Activated CD4-positive, CD25-positive, alpha-beta regulatory T cell (primary cell): ENCODE results near the gene CARHSP1.
"Not testable (repeated sequence)": the region's sequence is repeated elsewhere in the genome, so short reads cannot be mapped to it uniquely, and the experiment has no call there.

Experiments used
- DNase-seq, 4 experiments: peaks; one replicate each; lab custom pipeline; 2025; lab: John Stamatoyannopoulos, UW

CARHSP1 gene

GRCh38 chr16:8828541-8829165 lies 40.2 kb downstream of the CARHSP1 start:
- no peak for DNase-seq

GRCh38 chr16:8826278-8826879 lies 42.4 kb downstream of the CARHSP1 start:
- DNase-seq, result no peak

GRCh38 chr16:8822403-8822802 lies 46.4 kb downstream of the CARHSP1 start:
- no peak for DNase-seq

GRCh38 chr16:8819411-8820034 lies 49.3 kb downstream of the CARHSP1 start:
- DNase-seq, result no peak

- no peak for DNase-seq
These were observed 50.1 kb downstream of the CARHSP1 start for GRCh38 chr16:8818504-8819270.

- DNase-seq, result no peak
These were observed 51.7 kb downstream of the CARHSP1 start for GRCh38 chr16:8816967-8817655.

- DNase-seq, result no peak
These were observed 54.6 kb downstream of the CARHSP1 start for GRCh38 chr16:8814095-8814806.

GRCh38 chr16:8812162-8812843 lies 56.5 kb downstream of the CARHSP1 start:
- no peak for DNase-seq

GRCh38 chr16:8808613-8809353 lies 60.0 kb downstream of the CARHSP1 start:
- DNase-seq, result no peak

GRCh38 chr16:8808009-8808408 lies 60.8 kb downstream of the CARHSP1 start:
- no peak for DNase-seq

GRCh38 chr16:8807189-8807588 lies 61.6 kb downstream of the CARHSP1 start:
- DNase-seq, result no peak

GRCh38 chr16:8806272-8806983 lies 62.4 kb downstream of the CARHSP1 start:
- DNase-seq, result no peak

- DNase-seq, result no peak
These were observed 64.5 kb downstream of the CARHSP1 start for GRCh38 chr16:8804313-8804712.

- not testable (repeated sequence) for DNase-seq
These were observed 65.1 kb downstream of the CARHSP1 start for GRCh38 chr16:8803733-8804132.
